Astrocyte (in vitro differentiated cells and primary cell): ENCODE results near the gene MAPK1IP1L.

Experiments used
- EZH2 ChIP-seq: IDR thresholded peaks from 2 replicates; pipeline ENCODE4 v1.6.1; 2012; ENCODE audit warnings: mild to moderate bottlenecking, low read length, inconsistent platforms; ENCODE audit not compliant: insufficient read depth
- TF ChIP-seq, protein P1 (sequence below): IDR thresholded peaks from 2 replicates; pipeline ENCODE4 v1.5.1; 2011; ENCODE audit warnings: low read depth, mild to moderate bottlenecking, inconsistent platforms, low read length, moderate library complexity; ENCODE audit not compliant: insufficient read depth

DNA sequence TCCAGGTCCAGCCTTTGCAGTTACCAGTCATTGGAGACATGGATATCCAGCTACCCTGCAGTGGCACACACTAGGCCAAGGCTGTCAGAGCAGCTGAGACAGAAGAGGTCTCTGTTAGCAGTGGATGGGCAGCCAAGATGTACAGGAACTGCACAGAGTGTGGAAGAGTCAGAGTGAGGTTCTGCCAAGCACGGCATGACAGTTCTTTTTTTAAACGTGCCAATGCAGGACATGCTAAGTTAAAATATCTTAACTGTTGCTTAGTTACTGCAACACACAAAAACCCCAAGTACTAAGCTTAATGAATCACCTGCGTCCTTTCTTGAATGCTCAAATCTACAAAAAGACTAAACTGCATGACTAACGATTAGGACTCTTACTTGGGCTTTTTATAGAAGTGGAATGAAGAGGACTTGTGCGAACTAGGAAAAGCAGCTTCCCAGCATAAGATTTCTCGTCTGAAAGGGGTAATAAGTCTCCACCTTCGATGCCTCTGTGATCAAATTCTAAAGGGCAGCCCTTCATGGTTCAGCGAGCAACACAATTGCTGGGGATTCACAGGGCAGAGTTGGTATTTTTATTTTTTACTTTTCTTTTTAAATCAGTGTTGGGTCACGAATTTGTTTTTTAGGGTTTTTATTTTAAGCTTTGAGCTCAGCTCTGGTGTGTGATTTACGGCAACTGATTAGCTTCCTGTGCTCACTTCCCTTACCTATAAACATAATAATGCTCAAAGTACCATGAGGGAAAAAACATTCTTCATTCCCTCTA, 20.6 kb downstream of the MAPK1IP1L start:
- TF ChIP-seq, protein P1, sequence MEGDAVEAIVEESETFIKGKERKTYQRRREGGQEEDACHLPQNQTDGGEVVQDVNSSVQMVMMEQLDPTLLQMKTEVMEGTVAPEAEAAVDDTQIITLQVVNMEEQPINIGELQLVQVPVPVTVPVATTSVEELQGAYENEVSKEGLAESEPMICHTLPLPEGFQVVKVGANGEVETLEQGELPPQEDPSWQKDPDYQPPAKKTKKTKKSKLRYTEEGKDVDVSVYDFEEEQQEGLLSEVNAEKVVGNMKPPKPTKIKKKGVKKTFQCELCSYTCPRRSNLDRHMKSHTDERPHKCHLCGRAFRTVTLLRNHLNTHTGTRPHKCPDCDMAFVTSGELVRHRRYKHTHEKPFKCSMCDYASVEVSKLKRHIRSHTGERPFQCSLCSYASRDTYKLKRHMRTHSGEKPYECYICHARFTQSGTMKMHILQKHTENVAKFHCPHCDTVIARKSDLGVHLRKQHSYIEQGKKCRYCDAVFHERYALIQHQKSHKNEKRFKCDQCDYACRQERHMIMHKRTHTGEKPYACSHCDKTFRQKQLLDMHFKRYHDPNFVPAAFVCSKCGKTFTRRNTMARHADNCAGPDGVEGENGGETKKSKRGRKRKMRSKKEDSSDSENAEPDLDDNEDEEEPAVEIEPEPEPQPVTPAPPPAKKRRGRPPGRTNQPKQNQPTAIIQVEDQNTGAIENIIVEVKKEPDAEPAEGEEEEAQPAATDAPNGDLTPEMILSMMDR: no peak
- TF ChIP-seq EZH2: no peak
